ENCODE measurements around the gene CCDC57. TPM values are rescaled to one million over a fixed set of nuclear protein-coding genes. Genes with fewer than 3 reads are reported as not detected.

CCDC57 gene
- total and polyA plus RNA-seq, 9 of the 15 experiments (the other 6 are each of a cell fraction or from before 2014, with no cell fraction given), result 0.83 to 36.2 (median 13.6) TPM

DNA sequence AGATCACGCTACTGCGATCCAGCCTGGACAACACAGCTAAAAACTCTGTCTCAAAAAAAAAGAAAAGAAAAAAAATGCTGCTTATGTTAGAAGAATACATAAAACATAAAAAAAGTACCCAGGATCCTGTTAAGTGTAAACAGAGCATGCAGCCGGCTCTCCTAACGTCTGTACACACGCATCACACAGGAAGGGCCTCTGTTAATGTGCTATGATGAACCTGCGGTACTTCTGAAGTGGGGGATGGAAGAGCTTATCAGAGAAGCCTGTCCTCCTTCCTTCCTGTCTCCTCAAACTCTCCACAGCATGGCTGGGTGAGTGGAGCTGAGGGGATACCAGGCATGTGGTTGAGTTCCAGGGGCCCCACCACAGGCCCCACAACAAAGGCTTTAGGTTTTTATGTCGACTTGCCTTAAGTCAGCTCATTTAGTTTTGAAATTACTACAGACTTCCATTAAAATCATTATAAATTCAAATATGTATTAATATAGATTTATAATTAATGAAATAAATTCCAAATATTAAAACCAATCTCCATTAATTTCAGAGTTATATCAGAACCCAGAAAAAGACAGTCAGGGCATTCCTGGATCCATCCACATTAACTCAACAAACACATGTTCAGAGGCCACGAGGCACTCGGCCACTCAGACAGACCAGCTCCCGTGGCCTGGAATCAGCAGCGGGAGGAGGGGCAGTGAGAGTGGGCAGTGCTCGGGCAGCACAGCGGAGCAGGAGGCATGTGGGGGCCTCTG, 11.7 kb downstream of the CCDC57 start (continued):
- TF ChIP-seq JUND (IDR thresholded peaks at IDR 0.05; ENCODE audit: borderline replicate concordance, low read depth, low read length), result peak; percentile 58
- no peak; the same call in 2 of the 3 replicates for TF ChIP-seq JUND (tag; IDR thresholded peaks at IDR 0.05; ENCODE audit: borderline replicate concordance, low read depth, low read length)
- peak; percentile 72 to 76; a peak in 3 of 4 replicates for TF ChIP-seq FOXK2 (conservative IDR thresholded peaks at IDR 0.05 in 1 of 2, IDR thresholded peaks at IDR 0.05 in 1 of 2; ENCODE audit: low read depth in 2 of 2)
- TF ChIP-seq EP300 (IDR thresholded peaks at IDR 0.05; ENCODE audit: low read length), result peak; percentile 84; the same call in 1 of the 2 replicates
- TF ChIP-seq HDAC3 (IDR thresholded peaks at IDR 0.05; ENCODE audit: borderline replicate concordance, partially characterized antibody), result peak; percentile 31
- no peak for TF ChIP-seq GATAD2A (IDR thresholded peaks at IDR 0.05)
- TF ChIP-seq ZNF507 (tag; conservative IDR thresholded peaks at IDR 0.05), result no peak
- TF ChIP-seq, protein P1, sequence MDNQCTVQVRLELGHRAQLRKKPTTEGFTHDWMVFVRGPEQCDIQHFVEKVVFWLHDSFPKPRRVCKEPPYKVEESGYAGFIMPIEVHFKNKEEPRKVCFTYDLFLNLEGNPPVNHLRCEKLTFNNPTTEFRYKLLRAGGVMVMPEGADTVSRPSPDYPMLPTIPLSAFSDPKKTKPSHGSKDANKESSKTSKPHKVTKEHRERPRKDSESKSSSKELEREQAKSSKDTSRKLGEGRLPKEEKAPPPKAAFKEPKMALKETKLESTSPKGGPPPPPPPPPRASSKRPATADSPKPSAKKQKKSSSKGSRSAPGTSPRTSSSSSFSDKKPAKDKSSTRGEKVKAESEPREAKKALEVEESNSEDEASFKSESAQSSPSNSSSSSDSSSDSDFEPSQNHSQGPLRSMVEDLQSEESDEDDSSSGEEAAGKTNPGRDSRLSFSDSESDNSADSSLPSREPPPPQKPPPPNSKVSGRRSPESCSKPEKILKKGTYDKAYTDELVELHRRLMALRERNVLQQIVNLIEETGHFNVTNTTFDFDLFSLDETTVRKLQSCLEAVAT (IDR thresholded peaks at IDR 0.05), result peak in 1 of 2 experiments; percentile 36; a peak in 1 of 4 replicates
- no peak for TF ChIP-seq ZNF785 (CRISPR knock-in tag; IDR thresholded peaks at IDR 0.05)
- no peak for TF ChIP-seq ZNF830 (CRISPR knock-in tag; IDR thresholded peaks at IDR 0.05)
- no peak for TF ChIP-seq MTA2 (IDR thresholded peaks at IDR 0.05; ENCODE audit: low read depth)
- TF ChIP-seq PHB (CRISPR knock-in tag; IDR thresholded peaks at IDR 0.05), result no peak
- TF ChIP-seq, protein P2, sequence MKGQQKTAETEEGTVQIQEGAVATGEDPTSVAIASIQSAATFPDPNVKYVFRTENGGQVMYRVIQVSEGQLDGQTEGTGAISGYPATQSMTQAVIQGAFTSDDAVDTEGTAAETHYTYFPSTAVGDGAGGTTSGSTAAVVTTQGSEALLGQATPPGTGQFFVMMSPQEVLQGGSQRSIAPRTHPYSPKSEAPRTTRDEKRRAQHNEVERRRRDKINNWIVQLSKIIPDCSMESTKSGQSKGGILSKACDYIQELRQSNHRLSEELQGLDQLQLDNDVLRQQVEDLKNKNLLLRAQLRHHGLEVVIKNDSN (CRISPR knock-in tag; IDR thresholded peaks at IDR 0.05), result no peak
- TF ChIP-seq RAD51 (IDR thresholded peaks at IDR 0.05; ENCODE audit: borderline replicate concordance, low read depth), result no peak
- TF ChIP-seq ZNF347 (CRISPR knock-in tag; IDR thresholded peaks at IDR 0.05; ENCODE audit: low read depth), result no peak
- TF ChIP-seq BCOR (IDR thresholded peaks at IDR 0.05), result no peak
- TF ChIP-seq GTF2F1 (IDR thresholded peaks at IDR 0.05; ENCODE audit: low read depth, low read length), result no peak
- TF ChIP-seq, protein P3, sequence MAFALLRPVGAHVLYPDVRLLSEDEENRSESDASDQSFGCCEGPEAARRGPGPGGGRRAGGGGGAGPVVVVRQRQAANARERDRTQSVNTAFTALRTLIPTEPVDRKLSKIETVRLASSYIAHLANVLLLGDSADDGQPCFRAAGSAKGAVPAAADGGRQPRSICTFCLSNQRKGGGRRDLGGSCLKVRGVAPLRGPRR (CRISPR knock-in tag; IDR thresholded peaks at IDR 0.05), result no peak
- TF ChIP-seq NFRKB (IDR thresholded peaks at IDR 0.05; ENCODE audit: low read depth), result no peak
- no peak for TF ChIP-seq HNRNPL (IDR thresholded peaks at IDR 0.05; ENCODE audit: low read depth, low read length)
- TF ChIP-seq, protein P4, sequence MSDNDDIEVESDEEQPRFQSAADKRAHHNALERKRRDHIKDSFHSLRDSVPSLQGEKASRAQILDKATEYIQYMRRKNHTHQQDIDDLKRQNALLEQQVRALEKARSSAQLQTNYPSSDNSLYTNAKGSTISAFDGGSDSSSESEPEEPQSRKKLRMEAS (CRISPR knock-in tag; IDR thresholded peaks at IDR 0.05), result peak; percentile 48; the same call in 1 of the 2 replicates
- TF ChIP-seq DIDO1 (tag; IDR thresholded peaks at IDR 0.05; ENCODE audit: low read depth), result no peak
- no peak for TF ChIP-seq KLF13 (tag; IDR thresholded peaks at IDR 0.05; ENCODE audit: borderline replicate concordance, low read depth)
- TF ChIP-seq ZNF668 (CRISPR knock-in tag; IDR thresholded peaks at IDR 0.05), result no peak
- peak in 1 of 2 experiments; percentile 32; a peak in 1 of 4 replicates for TF ChIP-seq TRIM24 (IDR thresholded peaks at IDR 0.05)
- 0 out of 4 replicates have a peak, but pooled peaks of 1 of the 2 experiments have one; percentile 4 for TF ChIP-seq RAD21 (CRISPR knock-in tag; conservative IDR thresholded peaks at IDR 0.05 in 1 of 2, IDR thresholded peaks at IDR 0.05 in 1 of 2)
- no peak for TF ChIP-seq ZNF780A (CRISPR knock-in tag; IDR thresholded peaks at IDR 0.05)
